Neural crest cell (in vitro differentiated cells): ENCODE measurements around the gene ZBTB33. TPM values are rescaled to one million over a fixed set of nuclear protein-coding genes. Genes with fewer than 3 reads are reported as not detected.

ENCODE experiments used
- DNase-seq: peaks from one replicate; pipeline ENCODE4 v3.0.0; 2021; ENCODE audit warnings: low read depth, mixed read lengths, low spot score
- H3K27ac Mint-ChIP-seq: one replicate; pipeline ENCODE4 v1.8.0; 2021; ENCODE audit warnings: mild to moderate bottlenecking, mixed read lengths; ENCODE audit not compliant: unreplicated experiment
- H3K27me3 Mint-ChIP-seq: 2 replicates; pipeline ENCODE4 v1.8.0; 2021; ENCODE audit warnings: low read depth, mild to moderate bottlenecking, mixed read lengths
- H3K36me3 Mint-ChIP-seq: 2 replicates; pipeline ENCODE4 v1.8.0; 2021; ENCODE audit warnings: low read depth, mild to moderate bottlenecking, mixed read lengths
- H3K4me1 Mint-ChIP-seq: 2 replicates; pipeline ENCODE4 v1.8.0; 2021; ENCODE audit warnings: mixed read lengths
- H3K4me3 Mint-ChIP-seq: one replicate; pipeline ENCODE4 v1.8.0; 2021; ENCODE audit warnings: mild to moderate bottlenecking, mixed read lengths
- H3K9me3 Mint-ChIP-seq: 2 replicates; pipeline ENCODE4 v1.8.0; 2021; ENCODE audit warnings: mixed read lengths
- CTCF ChIP-seq: fragments of 200-600 bp; sonication (generic); conservative IDR thresholded peaks from 2 replicates; pipeline ENCODE4 v1.5.0; 2021; ENCODE audit warnings: antibody characterized with exemption, mild to moderate bottlenecking
- total RNA-seq: library from RNA; stranded (reverse); gene quantifications from 2 replicates; pipeline ENCODE4 v1.2.1, GENCODE V29; 2021

The ZBTB33 gene
- total RNA-seq, 1 donor from 2014 or later: 28.6 TPM

GRCh38 chrX:120251471-120252011 is 929 bp downstream of the ZBTB33 start:
- H3K4me1 Mint-ChIP-seq: peaks cover 10% of the 10 kb centered on the region
- no peak for TF ChIP-seq CTCF
- peaks cover 12% of the 10 kb centered on the region for H3K36me3 Mint-ChIP-seq
- H3K27ac Mint-ChIP-seq: peak overlapping the region; percentile 98
- no peaks in the 10 kb centered on the region for H3K9me3 Mint-ChIP-seq
- H3K27me3 Mint-ChIP-seq: peaks cover 31% of the 10 kb centered on the region
- H3K4me3 Mint-ChIP-seq: peak overlapping the region; percentile 98
- peak; percentile 4 for DNase-seq

- Mint-ChIP-seq H3K9me3 (no peaks in the 10 kb centered on the region), H3K27ac (no peak overlapping the region), H3K36me3 (peaks cover 12% of the 10 kb centered on the region), H3K4me1 (peaks cover 10% of the 10 kb centered on the region), H3K27me3 (peaks cover 11% of the 10 kb centered on the region), H3K4me3 (peak overlapping the region; percentile 35)
- DNase-seq: no peak
- no peak for TF ChIP-seq CTCF
Observed at GRCh38 chrX:120253784-120254183, 3.2 kb downstream of the ZBTB33 start.

GRCh38 chrX:120260369-120260768 is 9.8 kb downstream of the ZBTB33 start:
- no peak for TF ChIP-seq CTCF
- H3K36me3 Mint-ChIP-seq: no peaks in the 10 kb centered on the region
- no peaks in the 10 kb centered on the region for H3K9me3 Mint-ChIP-seq

GRCh38 chrX:120262859-120263708 is 12.5 kb downstream of the ZBTB33 start:
- no peak for TF ChIP-seq CTCF
- Mint-ChIP-seq H3K9me3 (peaks cover 2% of the 10 kb centered on the region), H3K27me3 (no peaks in the 10 kb centered on the region), H3K36me3 (no peaks in the 10 kb centered on the region), H3K27ac (no peak overlapping the region), H3K4me1 (peaks cover 9% of the 10 kb centered on the region), H3K4me3 (no peak overlapping the region)
- DNase-seq: no peak

More at GRCh38 chrX:120260369-120260768, 9.8 kb downstream of the ZBTB33 start:
- H3K4me3 Mint-ChIP-seq: no peak overlapping the region
- H3K4me1 Mint-ChIP-seq: peaks cover 9% of the 10 kb centered on the region
- no peak for DNase-seq
- no peaks in the 10 kb centered on the region for H3K27me3 Mint-ChIP-seq
- H3K27ac Mint-ChIP-seq: no peak overlapping the region

- no peak for TF ChIP-seq CTCF
- H3K9me3 Mint-ChIP-seq: peaks cover 2% of the 10 kb centered on the region
- H3K36me3 Mint-ChIP-seq: no peaks in the 10 kb centered on the region
- DNase-seq: no peak
- H3K27ac Mint-ChIP-seq: no peak overlapping the region
- no peaks in the 10 kb centered on the region for H3K27me3 Mint-ChIP-seq
- no peak overlapping the region for H3K4me3 Mint-ChIP-seq
- peaks cover 9% of the 10 kb centered on the region for H3K4me1 Mint-ChIP-seq
Observed at GRCh38 chrX:120264341-120264740, 13.7 kb downstream of the ZBTB33 start.
